Placental pericyte (primary cell): ENCODE data around the gene P3H1. TPM values are rescaled to one million over a fixed set of nuclear protein-coding genes. Genes with fewer than 3 reads are reported as not detected.

Source experiments
- total RNA-seq: library from RNA; depleted of rRNA; stranded (reverse); fragments of >200 nt; gene quantifications from 2 replicates; pipeline ENCODE4 v1.2.3, GENCODE V29; 2012

The P3H1 gene, protein sequence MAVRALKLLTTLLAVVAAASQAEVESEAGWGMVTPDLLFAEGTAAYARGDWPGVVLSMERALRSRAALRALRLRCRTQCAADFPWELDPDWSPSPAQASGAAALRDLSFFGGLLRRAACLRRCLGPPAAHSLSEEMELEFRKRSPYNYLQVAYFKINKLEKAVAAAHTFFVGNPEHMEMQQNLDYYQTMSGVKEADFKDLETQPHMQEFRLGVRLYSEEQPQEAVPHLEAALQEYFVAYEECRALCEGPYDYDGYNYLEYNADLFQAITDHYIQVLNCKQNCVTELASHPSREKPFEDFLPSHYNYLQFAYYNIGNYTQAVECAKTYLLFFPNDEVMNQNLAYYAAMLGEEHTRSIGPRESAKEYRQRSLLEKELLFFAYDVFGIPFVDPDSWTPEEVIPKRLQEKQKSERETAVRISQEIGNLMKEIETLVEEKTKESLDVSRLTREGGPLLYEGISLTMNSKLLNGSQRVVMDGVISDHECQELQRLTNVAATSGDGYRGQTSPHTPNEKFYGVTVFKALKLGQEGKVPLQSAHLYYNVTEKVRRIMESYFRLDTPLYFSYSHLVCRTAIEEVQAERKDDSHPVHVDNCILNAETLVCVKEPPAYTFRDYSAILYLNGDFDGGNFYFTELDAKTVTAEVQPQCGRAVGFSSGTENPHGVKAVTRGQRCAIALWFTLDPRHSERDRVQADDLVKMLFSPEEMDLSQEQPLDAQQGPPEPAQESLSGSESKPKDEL
- total RNA-seq = 173 and 243 TPM in 2 replicates

DNA sequence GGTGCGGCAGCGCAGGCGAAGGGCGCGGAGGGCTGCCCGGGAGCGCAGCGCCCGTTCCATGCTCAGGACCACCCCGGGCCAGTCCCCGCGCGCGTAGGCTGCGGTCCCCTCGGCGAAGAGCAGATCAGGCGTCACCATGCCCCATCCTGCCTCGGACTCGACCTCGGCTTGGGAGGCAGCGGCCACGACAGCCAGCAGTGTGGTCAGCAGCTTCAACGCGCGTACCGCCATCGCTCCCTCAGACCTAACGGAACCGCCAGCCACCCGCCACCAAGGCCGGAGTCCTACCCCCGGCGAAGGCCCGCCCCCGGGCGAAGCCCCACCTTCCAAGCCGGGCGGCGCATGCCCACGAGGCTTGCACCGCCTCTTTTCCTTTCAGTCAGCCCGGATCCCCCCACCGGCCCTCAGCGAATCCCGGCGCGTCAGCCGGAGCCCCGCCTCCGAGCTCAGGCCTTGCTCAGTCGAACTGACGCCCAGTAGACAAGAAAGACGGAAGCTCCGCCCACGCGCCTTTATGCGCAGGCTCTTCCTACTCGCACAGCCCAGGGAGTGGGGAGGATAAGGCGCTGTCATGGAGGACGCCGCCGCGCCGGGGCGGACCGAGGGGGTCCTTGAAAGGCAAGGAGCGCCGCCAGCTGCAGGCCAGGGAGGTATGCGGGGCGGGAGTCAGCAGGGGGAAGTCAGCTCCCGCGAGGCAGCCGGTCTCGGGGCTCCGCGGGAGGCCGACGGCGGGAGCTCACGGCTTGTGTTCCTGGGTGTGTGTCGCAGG, at the start of gene P3H1, which contains the start of gene C1orf50:
P3H1 (minus strand) TSS at position 288 of the 769 bp plus-strand sequence; CDS start at position 231, 57 bp downstream.
C1orf50 (plus strand) TSS at position 509 of the 769 bp plus-strand sequence; CDS start at position 572, 63 bp downstream.

DNA sequence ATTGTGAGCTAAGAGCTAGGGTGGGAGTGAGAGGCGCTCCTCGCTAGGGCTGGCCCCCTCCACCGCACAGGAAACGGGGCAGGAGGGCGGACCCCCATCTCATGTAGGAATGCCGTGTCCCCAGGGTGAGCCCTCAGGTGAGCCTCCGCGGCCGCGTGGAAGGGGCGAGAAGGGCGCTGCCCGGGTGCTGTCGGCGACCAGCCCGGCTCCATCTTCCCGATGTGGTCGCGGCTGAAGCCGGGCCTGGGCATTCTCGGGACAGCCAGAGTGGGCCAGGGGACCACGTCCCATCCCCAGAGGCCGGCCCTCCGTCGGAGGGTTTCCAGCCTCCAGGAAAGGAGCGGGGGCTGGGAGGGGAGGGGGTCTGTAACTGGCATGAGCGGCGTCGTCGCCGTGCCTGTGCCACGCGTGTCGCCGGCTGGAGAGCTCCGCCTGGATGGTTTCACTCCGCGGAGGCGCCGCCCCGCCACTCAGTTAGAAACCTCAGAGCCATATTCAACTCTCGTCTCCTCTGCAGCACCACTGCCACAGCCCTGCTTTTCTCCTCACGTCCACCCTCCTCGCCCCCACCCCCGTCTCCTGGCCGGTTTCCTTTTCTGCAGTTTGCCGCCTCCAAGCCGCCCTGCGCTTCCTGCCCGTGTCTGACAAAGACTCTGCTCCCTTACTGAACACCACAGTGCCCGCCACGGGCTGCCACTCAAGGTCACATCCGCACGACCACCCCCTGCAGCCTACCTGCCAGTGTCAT, 18.3 kb upstream of the P3H1 start, which contains the start of gene TMEM269:
TMEM269 (plus strand) TSS at position 46 of the 748 bp plus-strand sequence. CDS start 4,903 bp downstream, outside the sequence.

DNA sequence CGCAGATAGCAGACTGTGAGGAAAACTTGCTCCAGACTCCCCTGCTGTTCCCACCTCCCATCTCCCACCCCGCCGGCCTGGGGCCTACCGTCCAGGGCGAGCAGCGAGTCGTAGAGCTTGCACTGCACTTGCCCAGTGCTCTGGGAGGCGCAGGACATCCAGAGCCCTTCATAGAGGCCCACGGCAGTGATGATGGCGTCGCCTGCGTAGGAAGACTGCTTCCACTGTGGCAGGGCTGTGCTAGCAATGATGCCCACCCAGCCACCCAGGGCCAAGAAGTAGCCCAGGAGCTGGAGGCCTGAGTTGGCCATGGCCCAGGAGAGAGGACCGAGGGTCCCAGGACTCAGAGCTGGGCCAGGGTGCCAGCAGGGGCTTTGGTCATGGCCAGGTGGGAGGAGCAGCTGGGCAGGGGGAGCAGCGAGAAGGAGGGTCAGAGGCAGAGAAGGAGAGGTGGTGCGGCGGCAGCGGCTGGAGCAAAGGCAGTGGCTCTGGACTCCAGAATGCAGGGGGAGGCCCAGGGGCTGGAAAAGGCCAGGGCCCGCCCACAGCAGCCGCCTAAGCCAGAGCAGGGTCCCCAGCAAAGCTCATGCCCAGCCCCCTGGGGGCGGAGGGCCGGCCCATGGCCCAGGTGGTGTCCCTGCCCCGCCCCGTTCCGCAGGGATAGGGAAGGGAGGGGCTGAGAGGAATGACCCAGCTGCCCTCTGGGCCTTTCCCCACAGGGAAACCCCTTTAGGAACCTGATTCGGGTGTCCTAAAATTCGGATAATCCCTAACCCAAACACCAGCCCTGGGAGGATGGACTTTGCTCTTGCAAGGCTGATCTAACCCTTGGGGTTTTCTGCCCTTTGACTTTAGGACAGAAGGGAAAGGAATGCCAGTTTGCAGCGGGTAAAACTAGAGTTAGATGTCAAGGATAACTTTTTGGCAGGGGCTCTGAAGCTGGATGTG, 26.8 kb downstream of the P3H1 start, which contains the start of gene CLDN19:
CLDN19 (minus strand) TSS at position 484 of the 948 bp plus-strand sequence; CDS start at position 311, 173 bp downstream.

Other genes starting within 250 kb of the P3H1 start
- gene PPIH, start 108.6 kb downstream of the P3H1 start, total RNA-seq = 10.5 and 26.5 TPM in 2 replicates
- gene YBX1, start 84.6 kb downstream of the P3H1 start, total RNA-seq = 547 and 612 TPM in 2 replicates
- gene CLDN19, start 26.8 kb downstream of the P3H1 start, total RNA-seq = not detected in 2 replicates
- gene C1orf50, start 221 bp upstream of the P3H1 start, total RNA-seq = 3.3 TPM in 2 replicates
- under 0.01 TPM in 1 of 2 replicates, not detected in the other for gene TMEM269, start 18.0 kb upstream of the P3H1 start, total RNA-seq
- gene ERMAP, start 50.1 kb upstream of the P3H1 start, total RNA-seq = 11.3 and 22.1 TPM in 2 replicates
- 10.6 and 11.6 TPM in 2 replicates for gene SVBP, start 50.4 kb upstream of the P3H1 start, total RNA-seq
- 5.9 and 6.3 TPM in 2 replicates for gene ZNF691, start 79.6 kb upstream of the P3H1 start, total RNA-seq
- 118 and 246 TPM in 2 replicates for gene SLC2A1, start 191.8 kb upstream of the P3H1 start, total RNA-seq